HEK293 (cell line): Measurements from ENCODE around the gene KLK10.

Experiments used
- CTCF ChIP-seq: fragments of 450-650 bp; formaldehyde crosslinking; IDR thresholded peaks from 2 replicates; pipeline ENCODE4 v1.5.1; 2016; ENCODE audit warnings: missing biosample characterization, missing genetic modification characterization
- SP3 ChIP-seq: fragments of 450-650 bp; formaldehyde crosslinking; IDR thresholded peaks from 2 replicates; pipeline ENCODE4 v1.5.1; 2016; ENCODE audit warnings: missing biosample characterization, missing genetic modification characterization
- ZBTB10 ChIP-seq: fragments of 450-650 bp; formaldehyde crosslinking; IDR thresholded peaks from 2 replicates; pipeline ENCODE4 v1.5.1; 2016; ENCODE audit warnings: missing biosample characterization, missing genetic modification characterization
- ZBTB7A ChIP-seq: fragments of 450-650 bp; formaldehyde crosslinking; IDR thresholded peaks from 2 replicates; pipeline ENCODE4 v1.5.1; 2016; ENCODE audit warnings: low read depth, missing biosample characterization, missing genetic modification characterization
- ZNF174 ChIP-seq: fragments of 450-650 bp; formaldehyde crosslinking; IDR thresholded peaks from 2 replicates; pipeline ENCODE4 v1.5.0; 2017; ENCODE audit warnings: missing biosample characterization, mild to moderate bottlenecking, missing genetic modification characterization
- ZNF501 ChIP-seq: fragments of 450-650 bp; formaldehyde crosslinking; IDR thresholded peaks from 2 replicates; pipeline ENCODE4 v1.5.1; 2016; ENCODE audit warnings: missing biosample characterization, missing genetic modification characterization
- ZNF549 ChIP-seq: fragments of 450-650 bp; IDR thresholded peaks from 2 replicates; pipeline ENCODE4 v1.5.1; 2018; ENCODE audit warnings: missing biosample characterization, missing genetic modification characterization, mild to moderate bottlenecking, inconsistent platforms, moderate library complexity
- ZNF830 ChIP-seq: fragments of 450-650 bp; IDR thresholded peaks from 2 replicates; pipeline ENCODE4 v1.5.0; 2018; ENCODE audit warnings: missing biosample characterization, missing genetic modification characterization, low read depth, mild to moderate bottlenecking, moderate library complexity

DNA sequence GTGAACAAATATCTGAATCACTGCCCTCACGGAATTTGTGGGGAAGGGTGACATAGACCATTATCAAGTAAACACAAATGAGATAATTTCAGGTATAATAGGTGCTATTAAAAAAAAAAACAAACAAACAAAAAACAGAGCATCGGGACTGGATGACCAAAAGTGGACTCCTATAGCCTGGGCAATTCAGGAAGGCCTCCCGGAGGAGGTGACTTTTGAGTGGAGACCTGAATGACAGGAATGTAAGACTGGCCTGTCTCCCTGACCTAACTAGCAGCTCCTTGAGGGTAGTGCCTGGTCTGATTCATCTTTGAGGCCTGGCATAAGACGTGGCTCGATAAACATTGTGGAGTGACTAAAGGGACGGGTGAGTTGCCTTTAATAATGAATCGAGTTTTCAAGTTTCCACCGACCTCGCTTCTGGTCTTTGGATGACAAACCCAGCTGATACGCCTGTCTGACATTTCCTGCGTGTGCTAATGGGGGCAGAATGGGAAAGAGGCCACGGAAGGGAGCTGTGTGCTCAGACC, 6.8 kb downstream of the KLK10 start:
- TF ChIP-seq ZBTB10 (tag by site-specific recombination) (no peak), ZNF174 (no peak), ZBTB7A (tag by site-specific recombination) (no peak), CTCF (tag by site-specific recombination) (no peak), ZNF830 (tag by site-specific recombination) (no peak), ZNF549 (no peak), ZNF501 (tag by site-specific recombination) (no peak), SP3 (tag by site-specific recombination) (no peak)
